ENCODE measurements around the gene DHRS3. TPM values are rescaled to one million over a fixed set of nuclear protein-coding genes. Genes with fewer than 3 reads are reported as not detected.

The DHRS3 gene
- polyA plus RNA-seq, 4 donors = 68.0 to 91.1 (median 79.2) TPM

GRCh38 chr1:12640237-12640957 is 22.4 kb upstream of the DHRS3 start:
- no peak for DNase-seq (ENCODE audit: low read depth in 4 of 4, low spot score in 3 of 4)

DNA sequence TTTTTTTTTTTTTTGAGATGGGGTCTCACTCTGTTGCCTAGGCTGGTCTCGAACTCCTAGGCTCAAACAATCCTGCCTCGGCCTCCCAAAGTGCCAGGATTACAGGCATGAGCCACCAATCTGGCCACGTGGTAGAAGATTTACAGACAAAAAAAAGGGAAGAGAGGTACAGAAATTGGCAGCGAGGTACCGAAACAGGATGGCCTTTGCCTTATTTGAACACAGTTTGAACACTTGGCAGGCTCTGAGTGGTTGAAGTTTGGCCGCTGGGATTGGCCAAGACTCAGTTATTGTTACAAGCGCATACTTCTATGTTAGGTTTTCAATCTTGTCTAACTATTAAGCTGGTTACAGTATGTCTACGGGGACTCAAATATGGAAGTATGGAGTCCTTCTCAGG is 19.7 kb upstream of the DHRS3 start:
- DNase-seq (ENCODE audit: low read depth in 4 of 4, low spot score in 3 of 4) = no peak

GRCh38 chr1:12636098-12636950 is 18.3 kb upstream of the DHRS3 start:
- no peak for DNase-seq (ENCODE audit: low read depth in 4 of 4, low spot score in 3 of 4)

DNA sequence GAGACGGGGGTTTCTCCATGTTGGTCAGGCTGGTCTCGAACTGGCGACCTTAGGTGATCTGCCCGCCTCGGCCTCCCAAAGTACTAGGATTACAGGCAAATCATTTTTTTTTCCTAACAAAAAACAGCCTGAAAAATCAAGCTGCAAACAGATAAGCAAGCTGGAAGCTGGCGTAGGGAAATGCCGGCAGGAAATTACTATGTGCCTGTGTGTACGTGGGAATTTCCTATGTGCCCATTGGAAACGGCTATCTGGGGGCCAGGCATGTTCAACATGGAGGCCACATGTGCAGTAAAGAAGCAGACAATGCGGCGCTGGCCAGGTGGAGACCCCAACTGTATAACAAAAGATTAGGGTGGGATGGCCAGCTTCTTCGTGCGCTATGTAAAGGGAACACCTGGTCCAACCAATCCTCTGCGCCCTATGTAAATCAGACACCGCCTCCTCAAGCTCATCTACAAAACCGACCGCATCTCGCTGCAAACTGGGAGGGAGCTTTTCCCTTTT is 16.7 kb upstream of the DHRS3 start:
- DNase-seq (ENCODE audit: low read depth in 4 of 4, low spot score in 3 of 4) = no peak

- DNase-seq (ENCODE audit: low read depth in 4 of 4, low spot score in 3 of 4) = no peak
These were observed 16.1 kb upstream of the DHRS3 start for GRCh38 chr1:12634156-12634555.

GRCh38 chr1:12631571-12631970 is 13.6 kb upstream of the DHRS3 start:
- DNase-seq (ENCODE audit: low read depth in 4 of 4, low spot score in 3 of 4) = no peak

GRCh38 chr1:12630946-12631530 is 13.0 kb upstream of the DHRS3 start:
- DNase-seq (ENCODE audit: low read depth in 4 of 4, low spot score in 3 of 4) = no peak

DNA sequence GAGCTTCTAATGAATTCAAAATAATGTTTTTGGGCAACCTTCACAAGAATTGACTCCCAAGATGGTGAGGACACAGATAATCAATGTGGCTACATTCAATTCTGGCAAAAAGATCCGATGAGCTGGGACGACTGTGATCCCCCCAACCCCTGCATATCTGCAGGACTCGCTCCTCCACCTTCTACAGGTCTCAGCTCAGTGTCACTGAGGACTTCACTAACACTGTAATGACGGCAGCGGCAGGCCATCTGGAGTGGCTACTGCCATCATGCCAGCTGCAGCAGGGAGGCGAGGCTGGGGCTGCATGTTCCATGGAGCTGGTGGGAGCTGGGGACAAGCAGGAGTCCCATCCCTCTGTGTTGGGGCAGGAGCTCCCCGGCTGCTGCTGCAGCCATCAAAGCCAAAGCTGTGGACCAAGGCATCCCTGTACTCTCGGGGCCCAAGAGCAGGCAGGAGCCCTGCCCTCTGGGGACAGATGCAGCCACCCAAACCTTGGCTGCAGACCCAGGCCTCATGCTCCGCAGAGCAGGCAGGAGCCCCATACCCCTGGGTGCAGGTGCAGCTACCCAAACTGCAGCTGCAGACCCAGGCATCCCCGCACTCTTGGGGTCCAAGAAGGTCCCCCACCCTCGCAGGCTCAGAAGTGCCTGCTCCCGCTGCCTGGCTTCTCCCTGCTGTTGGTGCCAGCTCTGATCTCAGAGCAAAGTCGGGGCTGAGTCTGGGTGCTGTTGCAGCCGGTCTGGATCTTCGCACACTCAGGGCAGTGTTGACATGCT is 12.2 kb upstream of the DHRS3 start:
- no peak for DNase-seq (ENCODE audit: low read depth in 4 of 4, low spot score in 3 of 4)

DNA sequence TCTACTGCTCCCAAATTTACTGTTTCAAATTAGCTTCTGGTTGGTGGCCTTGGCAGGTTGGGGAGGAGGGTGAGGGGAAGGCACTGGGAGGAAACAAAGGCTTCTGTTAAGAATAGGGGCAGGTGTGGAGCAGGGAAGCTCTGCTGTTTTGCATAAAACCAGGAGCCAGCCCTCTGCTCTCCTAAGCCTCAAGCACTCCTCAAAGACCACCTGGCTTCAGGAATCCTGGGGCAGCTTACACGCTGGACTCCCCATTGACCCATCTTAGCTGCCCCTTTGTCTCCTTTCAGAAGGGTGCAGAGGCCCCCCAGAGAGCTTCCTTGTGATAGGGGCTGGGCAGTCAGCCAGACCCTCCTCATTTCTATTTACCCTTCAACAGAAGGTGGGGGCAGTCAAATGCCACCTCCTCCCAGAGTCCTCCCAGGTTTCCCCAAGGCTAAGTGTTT is 11.5 kb upstream of the DHRS3 start:
- no peak for DNase-seq (ENCODE audit: low read depth in 4 of 4, low spot score in 3 of 4)

- DNase-seq (ENCODE audit: low read depth in 4 of 4, low spot score in 3 of 4) = no peak
These were observed 9.3 kb upstream of the DHRS3 start for GRCh38 chr1:12627296-12627695.

DNA sequence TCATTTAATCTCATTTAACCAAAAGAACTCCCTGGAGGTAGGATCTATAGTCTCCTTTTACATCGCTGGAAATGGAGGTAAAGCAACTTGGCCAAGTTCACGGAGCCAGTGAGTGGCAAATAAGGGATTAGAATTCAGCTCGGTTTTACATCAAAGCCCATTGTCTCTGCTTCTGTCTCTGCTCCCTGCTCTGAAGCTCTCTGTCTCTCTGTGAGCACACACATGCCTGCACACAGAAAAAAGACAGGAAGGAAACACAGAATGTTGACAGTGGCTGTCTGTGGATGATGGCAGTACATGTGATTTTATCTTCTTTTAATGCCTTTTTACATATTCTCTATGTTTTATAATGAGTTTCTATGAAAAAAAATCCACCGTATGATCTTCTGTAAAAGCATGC is 8.9 kb upstream of the DHRS3 start:
- no peak for DNase-seq (ENCODE audit: low read depth in 4 of 4, low spot score in 3 of 4)

- no peak for DNase-seq (ENCODE audit: low read depth in 4 of 4, low spot score in 3 of 4)
These were observed 7.3 kb upstream of the DHRS3 start for GRCh38 chr1:12625276-12625675.

DNA sequence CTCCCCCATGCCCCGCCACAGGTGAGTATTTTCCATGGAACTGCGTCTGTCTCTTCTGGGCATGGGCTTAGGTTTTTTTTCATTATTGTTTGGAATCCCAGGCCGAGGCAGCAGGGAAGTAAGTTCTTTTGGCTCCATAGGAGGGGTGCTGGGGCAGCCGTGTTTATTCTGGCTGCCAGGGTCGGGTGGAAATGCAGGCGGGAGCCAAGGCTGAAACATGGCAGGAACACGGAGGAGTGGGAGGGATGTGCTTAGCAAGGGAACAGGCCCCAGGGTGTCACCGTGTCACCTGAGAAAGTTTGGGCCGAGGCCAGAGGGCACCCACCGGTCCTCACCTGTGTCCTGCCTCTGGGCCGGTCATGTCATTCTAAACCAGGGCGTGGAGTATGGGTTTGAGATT is 4.5 kb upstream of the DHRS3 start:
- no peak for DNase-seq (ENCODE audit: low read depth in 4 of 4, low spot score in 3 of 4)

DNA sequence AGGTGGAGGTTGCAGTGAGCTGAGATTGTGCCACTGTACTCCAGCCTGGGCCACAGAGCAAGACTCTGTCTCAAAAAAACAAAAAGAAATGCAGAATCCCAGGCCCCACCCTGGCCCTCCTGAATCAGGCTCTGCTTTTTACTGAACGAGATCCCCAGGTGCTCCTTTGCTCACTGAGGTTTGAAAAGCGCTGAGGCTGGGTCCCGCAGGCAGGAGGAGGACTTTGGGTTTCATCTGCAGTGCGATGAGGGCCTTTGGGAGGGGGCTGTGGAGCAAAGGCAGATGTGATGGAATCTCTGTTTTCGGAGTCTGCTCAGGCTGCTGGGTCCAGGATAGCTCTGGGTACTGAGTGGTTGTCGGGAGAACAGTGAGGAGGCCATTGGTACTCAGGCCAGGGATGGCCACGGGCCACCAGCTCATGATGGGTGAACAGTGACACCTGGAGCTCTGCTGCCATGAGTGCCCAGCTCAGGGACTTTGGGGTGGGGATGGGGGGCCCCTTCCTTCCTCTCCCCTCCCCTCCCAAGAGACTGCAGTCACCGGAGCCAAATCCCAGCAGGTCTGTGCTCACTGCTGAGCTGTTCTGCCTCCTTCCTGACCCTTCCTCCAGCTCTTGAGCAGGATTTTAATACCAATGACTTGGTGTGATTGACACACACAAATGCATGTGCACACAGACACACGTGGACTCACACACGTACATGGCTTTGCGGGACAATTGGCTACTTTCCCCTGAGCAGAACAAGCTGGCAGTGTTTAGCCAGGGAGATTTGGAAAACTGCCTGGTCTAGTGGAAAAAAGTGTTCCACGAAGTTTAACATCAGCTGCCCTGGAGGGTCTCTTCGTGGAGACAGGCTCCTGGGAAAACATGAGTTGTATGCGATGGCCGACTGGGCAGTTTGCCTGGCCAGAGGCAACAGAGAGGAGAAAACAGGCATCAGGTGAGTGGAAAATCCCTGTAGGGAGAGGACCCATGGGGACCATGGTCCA is 3.6 kb upstream of the DHRS3 start:
- DNase-seq (ENCODE audit: low read depth in 4 of 4, low spot score in 3 of 4) = no peak

DNA sequence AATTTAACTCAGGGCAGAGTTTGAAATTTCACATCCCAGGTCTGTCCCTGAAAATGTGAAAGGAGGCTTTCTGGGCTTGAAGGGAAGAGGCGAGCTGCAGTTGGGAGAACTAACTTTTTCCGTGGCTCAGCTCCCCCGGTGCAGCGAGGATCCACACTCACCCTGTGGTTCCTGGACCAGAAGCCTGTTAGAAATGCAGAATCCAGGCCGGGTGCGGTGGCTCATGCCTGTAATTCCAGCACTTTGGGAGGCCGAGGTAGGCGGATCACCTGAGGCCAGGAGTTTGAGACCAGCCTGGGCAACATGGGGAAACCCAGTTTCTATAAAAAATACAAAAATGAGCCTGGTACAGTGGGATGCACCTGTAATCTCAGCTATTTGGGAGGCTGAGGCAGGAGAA is 2.9 kb upstream of the DHRS3 start:
- no peak for DNase-seq (ENCODE audit: low read depth in 4 of 4, low spot score in 3 of 4)

- DNase-seq (ENCODE audit: low read depth in 4 of 4, low spot score in 3 of 4) = no peak
These were observed 2.5 kb upstream of the DHRS3 start for GRCh38 chr1:12620488-12620865.

DNA sequence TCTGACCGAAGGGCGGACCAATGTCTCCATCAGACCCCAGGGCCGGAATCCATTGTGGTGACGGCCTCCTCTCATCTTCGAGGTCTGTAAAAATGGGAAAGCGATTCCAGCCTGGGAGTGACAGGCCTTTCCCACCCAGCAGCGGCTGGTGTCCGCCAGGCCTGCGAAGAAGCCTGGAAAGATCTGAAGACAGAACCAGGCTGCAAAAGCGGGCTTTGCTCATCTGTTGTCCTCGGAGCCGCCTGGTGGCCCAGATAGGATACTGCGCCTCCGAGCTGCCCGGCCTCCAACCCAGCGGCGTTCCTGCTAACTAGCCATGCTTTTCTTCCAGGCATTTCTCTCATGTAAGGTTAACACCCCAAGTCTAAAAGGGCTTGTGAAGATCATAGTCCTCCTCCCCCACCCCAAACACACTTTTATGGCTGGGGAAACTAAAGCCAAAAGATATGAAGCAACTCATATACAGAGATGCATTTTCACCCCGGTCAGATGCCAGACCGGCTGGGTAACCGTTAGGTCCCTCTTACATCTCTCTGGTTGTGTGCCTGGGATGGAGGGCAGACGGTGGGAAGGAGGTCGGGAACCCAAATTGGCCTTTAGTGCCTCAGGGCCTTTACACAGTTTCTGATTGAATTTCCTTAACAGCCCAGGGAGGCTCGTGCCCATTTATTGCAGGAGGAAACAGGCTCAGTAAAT is 1.9 kb upstream of the DHRS3 start:
- DNase-seq (ENCODE audit: low read depth in 4 of 4, low spot score in 3 of 4) = no peak

- DNase-seq (ENCODE audit: low read depth in 4 of 4, low spot score in 3 of 4) = no peak
These were observed 1.2 kb upstream of the DHRS3 start for GRCh38 chr1:12618965-12619791.

Measured in right renal pelvis (tissue), 4 donors.